ELF-1 (cell line): ENCODE data around the gene ATXN7.

Experiments
- DNase-seq: peaks from one replicate; pipeline ENCODE4 v3.0.0-alpha.2; 2016; ENCODE audit warnings: low read depth, low spot score

ATXN7 gene

DNA sequence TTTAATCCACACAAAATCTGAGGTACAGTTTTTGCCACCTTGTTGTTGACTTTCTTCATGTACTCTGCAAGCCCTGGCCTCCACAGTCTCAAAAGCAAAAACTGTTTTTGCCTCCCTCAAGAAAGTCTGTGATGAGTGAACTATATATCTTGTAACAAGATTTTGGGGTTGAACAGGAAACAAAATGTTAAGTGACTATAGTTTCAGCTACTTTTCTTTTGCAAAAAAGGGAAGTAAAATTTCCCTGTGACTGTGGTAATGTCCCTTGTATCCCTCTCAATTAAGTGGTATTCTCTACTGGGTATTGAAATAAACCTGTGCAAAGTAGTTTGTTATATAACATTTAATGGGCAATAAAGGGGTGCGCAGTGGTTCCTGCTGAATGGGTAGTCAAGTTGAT, 69.8 kb downstream of the ATXN7 start:
- DNase-seq, result no peak

DNA sequence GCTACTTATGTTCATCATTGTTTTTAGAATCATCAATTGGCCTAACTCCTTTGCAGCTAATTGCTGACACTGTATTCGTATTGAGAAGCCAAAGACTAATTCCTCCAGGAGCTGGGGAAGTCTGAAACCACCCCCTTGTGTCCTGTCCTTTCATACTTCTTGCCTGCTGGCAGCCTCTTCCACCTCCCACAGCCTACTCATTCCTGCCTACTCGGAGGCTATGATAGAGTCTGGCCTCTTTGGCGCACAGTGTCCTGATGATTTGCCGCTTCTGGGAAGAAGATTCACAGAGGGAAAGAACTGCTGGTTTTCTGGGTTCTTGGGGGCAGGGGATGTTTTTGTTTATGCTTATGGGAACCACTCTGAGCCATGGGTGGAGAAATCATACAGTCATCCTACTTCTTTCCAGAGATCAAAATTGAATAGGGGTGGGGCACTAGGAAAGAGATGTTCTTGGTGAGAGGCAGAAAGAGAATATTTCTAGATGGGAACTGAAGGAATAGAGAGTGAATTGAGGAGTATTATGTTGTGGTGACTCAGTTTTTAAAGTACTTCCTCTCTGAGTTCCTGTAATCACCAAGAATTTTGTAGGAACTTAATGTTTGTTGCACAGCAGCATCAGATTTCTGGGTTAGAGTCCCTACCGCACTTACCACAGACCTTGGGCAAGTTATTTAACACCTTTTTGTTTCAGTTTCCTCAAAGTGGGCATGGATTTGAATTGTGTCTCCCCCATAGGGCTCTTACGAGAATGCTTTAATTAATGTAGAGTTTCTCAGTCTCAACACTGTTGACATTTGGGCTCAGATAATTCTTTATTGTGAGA, 70.6 kb downstream of the ATXN7 start:
- no peak for DNase-seq

DNA sequence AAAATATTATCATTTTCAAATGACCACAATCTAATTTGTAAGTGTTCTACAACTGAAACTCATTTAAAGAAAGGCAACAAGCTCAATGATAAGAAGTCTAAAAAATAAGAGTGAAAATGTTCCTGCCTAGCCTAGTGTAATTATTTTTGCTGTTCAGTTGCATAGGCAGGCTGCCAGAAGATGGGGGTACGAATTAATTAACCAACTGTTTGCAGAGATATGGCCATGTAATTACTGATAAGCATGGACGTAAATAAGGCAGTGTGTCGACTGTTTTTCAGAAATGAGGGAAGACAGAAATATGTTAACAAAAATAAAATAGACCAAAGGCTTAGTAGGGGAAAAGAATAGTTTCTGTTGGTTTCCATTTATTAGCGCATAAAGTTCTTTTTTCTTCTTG, 73.3 kb downstream of the ATXN7 start:
- DNase-seq, result no peak

DNA sequence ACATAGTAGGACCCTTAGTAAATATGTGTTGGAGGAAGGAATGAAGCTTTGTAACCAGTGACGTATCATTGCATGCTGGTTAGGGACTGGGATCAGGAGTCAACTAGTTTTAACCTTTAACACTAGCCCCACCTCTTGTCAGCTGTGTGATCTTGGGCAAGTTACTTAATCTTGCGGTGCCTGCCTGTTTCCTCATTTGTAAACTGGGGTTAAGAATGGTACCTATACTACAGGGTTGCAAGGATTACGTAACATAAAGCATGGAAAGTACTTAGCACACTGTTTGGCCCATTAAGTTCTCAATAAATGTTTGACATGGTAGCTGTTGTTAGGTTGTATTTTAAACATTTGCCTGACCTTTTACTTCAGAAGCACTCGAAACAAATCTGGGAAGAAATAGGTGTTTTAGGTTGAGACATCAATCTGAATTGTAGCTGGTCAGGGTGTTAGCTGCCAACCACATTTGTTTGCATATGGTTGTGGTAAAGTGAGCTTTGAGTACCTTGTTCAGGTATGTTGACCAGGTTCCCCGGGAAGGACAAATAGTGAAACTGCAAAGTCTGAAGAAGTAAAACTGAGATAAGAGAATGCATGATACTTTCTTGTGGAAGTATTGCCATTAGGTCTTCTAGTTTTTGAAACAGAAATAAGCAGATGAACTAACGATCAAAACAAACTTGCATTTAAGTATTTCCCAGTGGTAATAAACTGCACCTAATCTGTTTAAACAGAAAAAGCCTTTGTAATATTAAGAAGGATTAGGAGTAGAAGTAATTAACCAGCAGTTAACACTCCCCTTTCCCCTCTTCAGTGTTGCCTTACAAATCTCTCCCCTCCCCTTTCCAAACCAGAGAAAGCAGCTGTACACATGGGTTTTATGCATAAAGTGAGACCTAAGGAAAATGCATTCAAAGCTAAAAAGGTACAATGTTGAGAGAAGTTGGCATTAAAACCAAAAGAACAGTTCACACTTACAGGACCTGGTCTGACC, 74.3 kb downstream of the ATXN7 start:
- no peak for DNase-seq

DNA sequence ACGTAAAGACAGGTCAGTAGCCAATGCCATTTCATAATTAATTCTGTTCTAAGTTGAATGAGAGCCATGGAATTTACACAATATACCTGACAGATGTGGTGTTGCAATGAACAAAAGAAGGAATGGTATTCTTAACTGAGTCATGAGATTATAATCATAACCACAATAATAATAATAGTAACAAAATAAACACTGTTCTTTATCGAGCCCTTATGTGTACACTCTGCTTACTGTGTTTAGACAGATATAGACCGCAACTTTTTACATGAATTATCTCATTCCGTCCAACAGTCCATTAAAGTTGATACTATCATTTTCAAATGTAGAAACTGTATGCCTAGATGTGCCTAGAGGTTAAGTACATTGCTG, 76.7 kb downstream of the ATXN7 start:
- DNase-seq, result no peak

DNA sequence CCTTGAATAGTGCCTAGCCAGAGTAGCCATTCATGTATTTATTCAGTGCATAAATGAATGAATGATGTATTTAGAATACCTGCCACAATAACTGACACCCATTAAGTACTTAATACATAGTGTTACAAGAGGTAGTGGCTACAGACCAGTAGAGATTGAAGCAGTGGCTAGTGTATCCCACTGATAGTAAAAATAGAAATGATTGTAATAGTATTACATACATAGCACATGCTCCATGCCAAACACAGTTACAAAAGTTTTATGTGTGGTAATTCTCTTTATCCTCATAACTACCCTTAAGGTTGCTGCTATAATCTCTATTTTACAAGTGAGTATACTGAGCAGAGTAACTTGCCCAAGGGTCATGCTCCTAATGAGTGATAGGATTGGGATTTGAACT, 78.9 kb downstream of the ATXN7 start:
- DNase-seq, result no peak

DNA sequence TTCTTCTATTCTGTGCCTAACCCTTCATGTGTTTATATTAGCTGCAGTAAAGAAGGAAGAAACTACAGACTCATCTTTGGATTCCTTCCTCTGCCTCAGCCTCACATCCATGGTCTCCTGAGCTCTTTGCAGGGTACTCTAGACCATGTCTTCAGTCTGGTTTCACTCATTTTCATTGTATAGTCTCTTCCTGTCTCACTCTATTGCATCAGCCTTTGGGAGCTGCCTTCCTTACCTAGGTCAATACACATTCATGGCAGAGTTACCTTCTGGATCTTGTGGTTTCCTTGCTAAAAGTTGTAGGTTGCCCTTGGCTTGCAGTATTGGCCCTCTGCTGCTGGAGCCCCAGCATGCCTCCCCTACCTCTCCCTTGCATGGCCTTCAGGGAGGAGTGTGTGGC, 80.0 kb downstream of the ATXN7 start:
- no peak for DNase-seq

DNA sequence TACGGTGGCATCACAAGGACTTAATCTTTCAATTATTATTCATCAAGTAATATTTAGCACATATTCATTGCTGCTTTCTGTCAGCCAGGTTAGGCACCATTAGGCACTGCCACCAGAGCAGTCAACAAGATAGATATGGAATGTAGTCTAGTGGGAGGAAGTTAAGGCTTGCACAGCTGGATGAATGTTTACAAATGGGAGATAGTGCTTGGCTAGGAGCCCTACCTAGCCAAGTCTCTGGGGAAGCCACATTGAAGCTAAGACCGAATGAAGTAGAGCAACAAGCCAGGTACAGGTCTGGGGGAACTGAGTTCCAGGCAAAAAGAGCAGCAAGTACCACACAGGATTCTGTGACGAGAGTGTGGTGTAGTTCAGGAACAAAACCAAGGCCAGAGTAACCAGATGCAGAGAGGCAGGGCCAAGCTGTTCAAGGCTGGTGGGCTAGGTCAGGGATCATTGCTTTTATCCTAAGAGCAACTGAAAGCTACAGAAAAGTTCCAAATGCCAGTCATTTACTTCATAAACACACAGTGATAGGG, 82.0 kb downstream of the ATXN7 start:
- DNase-seq, result no peak

DNA sequence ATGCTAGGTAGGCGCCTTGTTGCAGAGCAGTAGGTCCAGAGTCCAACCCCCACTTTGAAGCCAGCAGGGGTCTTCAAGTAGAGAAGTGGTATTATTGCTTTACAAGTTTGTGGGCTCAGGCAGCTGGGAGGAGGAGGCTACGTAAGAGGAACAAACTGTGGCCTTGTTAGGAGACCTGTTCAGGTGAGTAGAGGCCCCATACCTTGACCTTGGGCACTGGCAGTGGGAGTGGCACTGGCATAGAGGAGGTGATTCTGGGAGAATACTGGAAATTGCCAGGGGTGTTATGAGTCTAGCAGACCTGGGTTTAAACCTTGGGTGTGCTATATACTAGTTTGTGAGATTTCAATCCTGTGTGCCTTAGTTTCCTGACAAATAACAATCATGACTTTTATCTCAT, 83.1 kb downstream of the ATXN7 start:
- no peak for DNase-seq

DNA sequence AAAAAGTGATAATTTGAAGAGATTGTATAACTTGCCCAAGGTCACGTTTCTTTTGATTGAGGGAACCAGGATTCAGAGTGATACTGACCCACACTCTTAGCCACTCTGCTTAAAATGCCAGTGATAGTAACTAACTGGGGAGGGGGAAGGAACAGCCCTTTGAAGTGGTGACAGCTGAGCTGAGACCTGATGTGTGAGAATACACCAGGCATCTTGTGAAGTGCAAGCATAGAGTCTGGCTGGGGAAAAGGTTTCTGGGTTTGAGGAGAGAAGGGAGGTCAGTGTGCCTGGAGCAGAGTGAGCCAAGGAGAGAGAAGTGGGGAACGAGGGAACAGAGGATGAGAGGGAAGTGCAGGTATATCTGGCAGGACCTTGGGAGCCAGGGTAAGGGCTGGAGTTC, 83.9 kb downstream of the ATXN7 start:
- no peak for DNase-seq

DNA sequence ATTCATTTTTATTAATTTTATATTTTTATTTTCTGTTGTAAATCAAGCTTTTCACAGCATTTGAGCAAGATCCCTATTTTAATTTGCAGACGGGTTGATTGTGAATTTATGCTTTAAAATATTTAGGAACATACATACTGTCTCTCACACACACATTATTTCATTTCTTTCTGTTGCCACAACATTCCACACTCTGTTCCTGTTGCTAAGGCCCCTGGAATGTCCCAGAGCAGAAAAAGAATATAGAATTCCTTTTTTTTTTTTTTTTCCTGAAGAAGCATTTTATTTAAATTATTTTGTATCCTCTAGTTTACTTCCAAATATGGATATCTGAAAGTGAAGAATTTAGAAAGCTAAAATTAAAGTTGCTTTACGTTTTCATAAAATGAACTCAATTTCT, 85.3 kb downstream of the ATXN7 start:
- no peak for DNase-seq

DNA sequence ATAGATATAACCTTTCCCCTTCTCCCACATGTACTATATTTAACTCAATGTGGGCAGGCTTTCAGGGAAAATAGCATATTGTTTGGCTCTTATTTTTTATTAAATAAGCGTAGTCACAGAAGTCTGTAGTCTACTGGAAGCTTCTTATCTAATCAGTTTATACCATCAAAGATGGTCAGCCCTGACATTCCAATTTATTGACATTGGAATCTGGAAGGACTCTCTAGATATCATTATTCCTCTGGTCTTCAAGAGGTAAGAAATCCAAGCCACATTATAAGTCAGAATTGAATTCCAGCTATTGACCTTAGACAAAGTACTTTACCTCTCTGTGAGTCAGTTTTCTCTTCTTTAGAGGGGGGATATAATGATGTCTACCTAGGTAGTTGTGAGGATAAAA, 87.0 kb downstream of the ATXN7 start:
- DNase-seq, result no peak

DNA sequence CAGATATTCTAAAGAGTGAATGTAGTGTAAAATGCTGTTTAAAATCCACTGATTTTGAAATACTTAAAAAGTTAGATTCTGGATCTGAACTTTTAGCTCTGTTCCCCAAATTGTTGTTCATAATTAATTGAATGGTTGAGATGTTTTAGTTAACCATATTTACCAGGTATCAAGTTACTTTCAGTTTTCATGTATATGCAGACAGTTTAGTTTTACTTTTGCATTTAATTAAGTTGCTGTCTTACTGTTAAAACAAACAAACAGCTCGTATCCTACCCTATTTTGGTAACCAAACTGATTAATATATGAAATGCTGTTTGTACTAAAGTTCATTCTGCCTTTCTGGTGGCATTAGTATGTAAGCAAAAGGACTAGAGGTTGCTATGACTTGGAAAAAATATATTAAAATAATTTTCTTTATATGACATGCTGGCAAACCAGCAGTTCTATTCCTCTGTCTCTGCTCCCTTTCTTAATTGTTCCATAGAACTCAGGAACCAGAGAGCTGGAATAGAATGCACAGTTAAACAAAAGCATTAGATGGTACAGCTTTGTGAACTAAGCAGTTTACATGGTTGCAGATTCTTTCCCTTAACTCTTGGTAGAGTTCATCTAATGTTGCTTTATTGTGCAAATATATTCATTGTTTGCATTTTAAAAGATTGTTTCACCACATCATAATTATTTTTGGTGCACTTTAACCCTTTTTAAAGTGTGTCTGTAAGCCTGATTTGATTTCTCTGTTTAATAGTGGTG, 88.0 kb downstream of the ATXN7 start:
- DNase-seq, result no peak

DNA sequence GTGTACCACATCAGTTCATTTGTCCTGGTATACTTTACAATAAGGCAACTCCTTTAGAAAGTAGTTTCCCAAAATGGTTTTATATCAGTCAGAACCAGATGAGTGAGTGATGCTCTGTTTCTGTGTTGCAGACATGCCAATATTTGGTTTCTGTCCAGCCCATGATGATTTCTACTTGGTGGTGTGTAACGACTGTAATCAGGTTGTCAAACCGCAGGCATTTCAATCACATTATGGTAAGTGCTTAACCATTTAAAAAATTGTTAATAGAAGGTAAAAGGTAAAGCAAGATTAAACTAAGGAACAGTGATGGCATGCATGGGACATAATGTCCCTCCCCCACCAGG, 88.6 kb downstream of the ATXN7 start:
- no peak for DNase-seq

DNA sequence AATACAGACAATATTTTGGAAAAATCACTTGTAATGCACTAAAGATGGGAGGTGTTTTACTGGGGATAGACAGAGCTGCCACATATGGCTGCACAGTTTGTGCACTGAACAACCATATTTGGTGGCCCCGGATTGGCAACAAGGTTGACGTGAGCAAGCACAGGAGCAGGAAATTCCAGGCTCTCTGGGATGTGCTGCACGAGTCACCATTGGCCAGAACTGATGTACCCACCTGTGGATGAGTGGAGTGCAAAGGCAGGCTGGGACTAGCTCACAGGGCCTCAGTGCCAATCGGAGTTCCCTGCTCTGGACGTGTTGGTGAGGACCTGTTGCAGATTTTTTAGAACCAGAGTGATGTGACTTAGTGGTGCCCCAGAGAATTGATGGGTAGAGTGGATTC, 90.5 kb downstream of the ATXN7 start:
- DNase-seq, result no peak

DNA sequence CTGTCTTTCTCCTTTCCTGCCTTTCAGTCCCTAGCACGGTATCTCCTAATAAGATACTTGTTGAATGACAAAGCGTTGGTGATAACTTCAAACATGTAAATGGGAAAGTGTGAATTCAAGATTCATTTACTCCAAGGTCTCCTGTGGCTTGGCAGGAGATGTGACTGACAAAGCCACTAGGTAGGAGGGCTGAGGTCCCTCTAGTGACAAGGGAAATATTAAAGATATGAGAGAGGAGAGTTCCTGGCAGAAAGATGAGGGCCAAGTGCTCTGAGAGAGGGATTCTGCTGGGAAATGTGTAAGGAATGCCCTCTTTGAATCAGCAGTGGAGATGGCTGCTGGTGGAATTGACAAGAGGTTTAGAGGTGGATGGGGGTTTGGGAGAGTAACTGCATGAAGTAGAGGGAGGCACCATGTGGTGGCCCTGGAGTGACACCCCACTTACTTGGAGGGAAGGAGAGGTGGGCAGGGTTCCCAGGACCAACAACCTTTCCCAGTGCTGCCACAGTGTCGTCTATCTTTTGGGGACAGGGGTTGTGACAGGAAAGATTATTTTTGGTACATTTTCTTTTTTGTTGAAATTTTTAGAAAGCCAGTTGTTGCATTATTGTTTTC, 91.5 kb downstream of the ATXN7 start:
- DNase-seq, result no peak

DNA sequence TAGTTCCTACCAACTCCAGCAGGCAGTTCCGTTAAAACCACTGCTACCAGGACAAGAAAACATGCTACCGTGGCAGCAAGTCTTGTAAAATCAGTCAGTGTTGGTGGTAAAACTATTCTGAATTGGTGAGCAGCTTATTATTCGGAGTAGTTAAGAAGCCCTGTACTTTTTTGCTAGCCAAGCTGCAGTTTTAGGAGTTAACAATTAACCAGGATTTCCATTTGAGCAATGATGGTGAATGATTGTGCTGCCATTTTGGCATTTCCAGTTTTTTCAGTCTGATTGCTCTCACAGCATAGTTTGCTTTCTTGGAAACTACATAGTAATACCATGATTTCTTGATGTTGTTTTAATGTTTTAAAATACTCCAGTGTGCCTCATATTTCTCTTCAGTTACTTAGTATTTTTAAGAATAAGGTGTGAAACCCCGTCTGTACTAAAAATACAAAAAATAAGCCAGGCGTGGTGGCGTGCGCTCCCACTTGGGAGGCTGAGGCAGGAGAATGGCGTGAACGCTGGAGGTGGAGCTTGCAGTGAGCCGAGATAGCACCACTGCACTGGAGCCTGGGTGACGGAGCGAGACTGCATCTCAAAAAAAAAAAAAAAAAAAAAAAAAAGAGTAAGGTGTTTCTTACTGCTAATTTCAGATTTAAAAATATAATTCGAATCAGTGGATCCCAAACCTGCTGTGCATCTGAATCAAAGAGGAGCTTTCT, 92.3 kb downstream of the ATXN7 start:
- DNase-seq, result no peak

DNA sequence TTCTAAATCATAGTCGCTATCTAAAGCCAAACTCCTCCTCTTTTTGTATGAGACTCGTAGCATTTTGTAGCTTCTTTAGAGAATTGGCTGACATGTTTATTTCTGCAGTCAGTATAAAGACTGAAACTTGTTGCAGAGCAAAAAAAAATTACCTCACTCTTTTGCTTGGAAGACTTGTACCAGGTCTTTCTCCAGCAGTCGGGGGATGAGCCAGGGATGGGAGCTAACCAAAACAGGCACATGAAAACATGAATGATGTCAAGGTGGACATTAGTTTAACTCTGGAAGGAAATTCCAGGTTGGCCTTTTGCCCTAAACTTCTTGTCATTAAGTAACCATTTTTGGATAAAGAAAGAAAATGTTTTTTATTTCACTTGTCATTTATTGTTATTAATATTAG, 95.5 kb downstream of the ATXN7 start:
- DNase-seq, result no peak

DNA sequence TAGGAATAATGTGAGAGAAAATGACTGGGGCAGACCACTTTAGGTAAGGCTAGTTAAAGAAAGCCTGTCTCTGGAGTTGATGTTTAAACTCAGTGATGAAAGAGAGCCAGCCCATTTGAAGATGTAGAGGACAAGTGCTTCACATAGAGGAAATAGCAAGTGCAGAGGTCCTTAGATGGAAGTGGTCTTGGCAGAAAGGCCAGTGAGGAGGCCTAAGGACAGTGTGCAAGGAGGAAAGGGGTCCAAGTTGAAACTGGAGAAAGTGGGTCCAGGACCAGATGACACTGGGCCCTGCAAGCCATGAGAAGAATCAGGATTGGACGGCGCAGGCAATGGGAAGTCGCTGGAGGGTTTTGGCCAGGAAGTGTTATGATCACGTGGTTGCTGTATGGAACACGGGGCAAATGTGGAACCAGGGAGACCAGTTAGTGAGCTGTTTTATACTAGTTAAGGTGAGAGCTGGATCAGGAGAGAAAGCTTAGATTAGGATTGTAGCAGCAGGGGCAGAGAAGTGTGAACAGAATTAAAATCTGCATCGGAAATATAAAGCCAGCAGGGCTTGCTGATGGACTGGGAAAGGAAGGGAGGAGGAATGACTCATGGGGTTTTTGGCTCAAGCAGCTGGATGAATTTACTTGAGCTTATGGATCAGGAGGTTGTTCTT, 96.5 kb downstream of the ATXN7 start:
- no peak for DNase-seq

DNA sequence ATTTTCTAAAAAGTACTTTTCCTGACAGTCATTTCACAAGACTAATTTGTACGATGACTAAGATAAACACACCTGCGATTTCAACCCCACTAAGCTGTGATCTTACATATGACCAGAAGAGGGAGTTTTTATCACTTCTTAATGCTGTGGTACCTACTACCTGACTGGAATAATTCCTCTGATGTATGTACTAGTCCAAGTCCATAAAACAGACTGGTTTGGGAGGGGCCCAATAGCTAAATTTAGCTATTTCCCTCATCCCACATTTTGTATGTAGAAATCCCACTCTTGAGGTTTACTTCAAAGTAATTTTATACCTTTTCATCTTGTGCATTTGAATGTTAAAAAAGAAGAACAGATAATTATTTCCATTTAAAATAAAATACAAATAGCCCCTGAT, 98.2 kb downstream of the ATXN7 start:
- DNase-seq, result no peak
